ENCODE measurements around the gene SSH2.

The SSH2 gene

GRCh38 chr17:29620779-29621500 is 309.1 kb downstream of the SSH2 start:
- no peak for DNase-seq

- no peak for DNase-seq
Measured at GRCh38 chr17:29620271-29620670, 309.8 kb downstream of the SSH2 start.

- DNase-seq = no peak
Measured at GRCh38 chr17:29619251-29619650, 310.8 kb downstream of the SSH2 start.

GRCh38 chr17:29618272-29619065 is 311.6 kb downstream of the SSH2 start:
- no peak for DNase-seq

DNA sequence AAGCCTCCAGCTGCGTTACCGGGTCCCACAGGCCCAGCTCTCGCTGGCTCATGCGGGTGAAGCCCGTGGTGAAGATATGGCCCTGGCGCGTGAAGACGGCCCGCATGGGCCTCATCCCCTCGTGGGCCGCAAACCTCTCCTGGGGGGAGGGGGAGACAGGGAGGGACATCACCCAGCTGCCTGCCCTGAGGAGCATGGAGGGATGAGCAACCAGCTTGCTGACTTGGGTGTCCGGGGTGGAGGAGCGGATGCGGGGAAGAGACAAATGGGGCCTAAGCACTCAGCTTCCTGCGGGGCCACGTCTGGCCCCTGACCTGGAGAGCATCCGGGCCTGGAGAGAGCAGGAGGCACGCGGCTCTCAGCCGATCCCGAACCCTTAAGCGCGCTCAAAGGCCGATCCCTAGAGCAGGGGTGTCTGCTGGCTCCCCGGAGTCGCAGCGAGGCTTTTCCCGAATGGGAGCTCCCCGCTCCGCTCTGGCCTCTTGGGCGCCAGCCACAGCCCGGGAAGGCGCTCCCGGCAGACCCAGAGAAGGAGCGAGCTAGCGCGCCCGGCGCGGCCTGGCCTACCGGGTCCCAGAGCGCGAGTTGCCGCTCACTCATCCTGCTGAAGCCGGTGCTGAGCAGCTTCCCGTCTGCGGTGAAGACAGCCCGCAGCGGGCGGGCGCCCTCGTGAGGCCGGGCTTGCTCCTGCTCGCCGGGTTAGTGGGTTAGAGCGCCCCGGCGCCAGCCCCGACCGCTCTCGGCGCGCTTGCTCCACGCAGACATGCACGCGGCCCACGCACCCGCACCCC is 312.4 kb downstream of the SSH2 start:
- DNase-seq = peak; percentile 71

GRCh38 chr17:29617125-29617480 is 312.9 kb downstream of the SSH2 start:
- peak; percentile 86 for DNase-seq

DNA sequence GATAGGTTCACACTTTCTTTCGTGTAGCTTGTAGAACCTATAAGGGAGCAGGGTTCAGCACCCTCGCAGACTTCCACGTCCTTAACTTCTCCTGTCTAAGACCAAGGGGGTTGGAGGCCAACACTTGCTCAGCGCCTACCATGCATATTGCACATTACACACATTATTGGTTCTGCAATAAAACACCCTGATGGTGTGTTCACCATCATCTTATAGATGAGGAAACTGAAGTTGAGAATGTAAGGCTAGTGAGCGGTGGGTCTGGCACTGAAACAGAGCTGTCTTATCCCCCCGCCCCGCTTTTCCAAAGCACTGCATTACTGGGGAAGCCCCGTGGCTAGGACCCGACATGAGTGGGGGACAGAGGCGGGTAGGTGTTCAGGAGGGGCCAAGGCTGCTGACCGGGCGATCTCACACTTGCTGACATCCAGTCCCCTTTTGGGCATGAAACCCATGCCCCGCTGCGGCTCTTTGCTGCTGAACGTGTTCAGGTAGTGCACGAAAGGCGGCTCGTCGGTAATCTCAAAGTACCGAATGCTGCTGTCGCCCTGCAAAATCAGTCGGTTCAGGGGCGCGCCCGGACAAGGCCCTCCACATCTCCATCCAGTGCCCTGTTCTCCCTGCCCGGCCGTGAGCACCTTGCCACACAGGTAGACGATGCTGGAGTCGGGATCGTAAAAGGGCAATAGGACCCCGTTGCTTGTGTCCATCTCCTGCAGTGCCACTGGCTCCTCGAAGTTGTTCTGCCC is 313.6 kb downstream of the SSH2 start:
- no peak for DNase-seq

- DNase-seq = peak; percentile 89
Measured at GRCh38 chr17:29615492-29616299, 314.3 kb downstream of the SSH2 start.

DNA sequence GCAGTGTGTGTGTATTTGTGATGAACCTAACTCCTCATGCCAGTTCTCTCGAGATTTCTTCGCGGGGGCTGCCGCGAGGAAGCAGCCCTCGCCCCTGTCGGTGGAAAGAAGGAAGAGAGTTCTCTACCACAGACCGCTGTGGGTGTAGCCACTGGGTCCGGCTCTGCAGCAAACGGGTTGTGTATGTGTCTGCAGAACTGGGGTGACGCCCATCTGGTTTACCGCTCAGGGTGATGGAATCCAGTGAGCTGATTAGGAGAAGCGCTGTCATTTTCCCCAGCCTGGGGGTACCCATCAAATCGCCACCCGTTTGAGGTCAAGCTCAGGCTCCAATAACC is 315.0 kb downstream of the SSH2 start:
- no peak for DNase-seq

DNA sequence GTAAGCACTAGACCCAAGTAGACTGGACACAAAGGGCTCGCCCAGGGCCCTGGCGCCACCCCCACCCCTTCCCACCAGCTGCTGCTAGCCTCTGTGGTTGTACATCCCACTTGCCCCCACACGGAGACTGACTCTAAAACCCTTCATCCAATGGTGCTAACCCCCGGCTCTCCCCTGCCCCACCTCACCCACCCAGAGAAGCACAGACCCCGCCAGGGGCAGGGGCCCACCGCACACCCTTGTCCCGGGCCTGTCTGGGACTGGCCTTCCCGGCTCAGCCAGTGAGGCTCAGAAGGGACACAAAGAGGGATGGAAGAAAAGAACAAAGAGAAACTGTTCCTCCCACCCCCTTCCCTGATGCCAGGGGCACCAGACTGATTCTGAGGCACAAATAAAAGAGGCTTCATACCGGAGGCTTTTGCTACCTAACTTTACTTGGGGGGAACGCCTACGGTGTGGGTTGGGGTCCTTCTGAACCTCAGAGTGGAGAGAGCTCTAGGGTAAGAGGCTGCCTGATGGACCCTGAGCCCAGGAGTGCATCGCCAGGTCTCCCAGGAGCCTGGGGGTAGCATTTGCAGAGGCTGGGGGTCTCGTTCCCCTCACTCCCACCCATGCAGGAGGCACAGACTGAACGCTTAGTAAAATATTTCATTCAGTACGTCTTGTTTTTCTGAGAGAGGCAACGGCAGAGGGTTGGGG is 315.5 kb downstream of the SSH2 start:
- DNase-seq = no peak

DNA sequence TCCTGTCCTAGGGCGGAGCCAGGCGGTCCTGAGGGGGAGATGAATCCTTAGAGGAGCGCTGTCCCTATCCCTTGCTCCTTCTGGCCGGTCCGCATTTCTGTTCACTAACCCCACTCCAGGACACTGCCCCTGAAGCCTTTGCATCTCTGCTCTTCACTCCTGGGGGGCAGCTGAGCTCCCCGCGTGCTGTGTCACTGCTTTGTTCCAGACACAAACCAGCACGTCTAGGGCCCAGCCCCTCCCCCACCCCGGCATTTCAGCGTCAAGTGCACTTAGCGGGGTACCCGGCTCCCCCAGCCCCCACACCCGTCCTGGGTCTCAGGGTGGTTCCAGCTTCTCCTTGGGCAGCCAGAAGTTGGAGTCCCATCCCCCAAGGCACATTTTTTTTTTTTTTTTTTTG is 316.2 kb downstream of the SSH2 start:
- no peak for DNase-seq

DNA sequence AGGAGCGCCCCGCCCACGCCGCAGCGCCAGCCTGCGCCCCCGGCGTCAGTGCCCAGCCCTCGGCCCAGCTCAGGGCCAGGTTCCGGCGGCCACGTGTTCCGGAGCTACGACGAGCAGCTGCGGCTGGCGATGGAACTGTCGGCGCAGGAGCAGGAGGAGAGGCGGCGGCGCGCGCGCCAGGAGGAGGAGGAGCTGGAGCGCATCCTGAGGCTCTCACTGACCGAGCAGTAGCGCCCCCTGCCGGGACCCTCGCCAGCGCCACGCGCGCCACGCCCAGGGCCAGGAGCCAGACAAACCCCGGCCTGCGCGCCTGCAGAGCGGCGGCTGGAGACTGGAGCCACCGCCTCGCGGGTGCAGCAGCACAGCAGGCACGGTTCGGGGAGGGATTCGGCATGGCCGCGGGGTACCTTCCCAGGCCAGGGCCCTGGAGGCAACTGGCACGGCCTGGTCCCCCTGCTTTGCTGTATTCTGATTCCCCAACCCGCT is 316.6 kb downstream of the SSH2 start:
- no peak for DNase-seq

GRCh38 chr17:29612404-29613280 is 317.4 kb downstream of the SSH2 start:
- no peak for DNase-seq

- DNase-seq = no peak
Measured at GRCh38 chr17:29612094-29612403, 318.0 kb downstream of the SSH2 start.

DNA sequence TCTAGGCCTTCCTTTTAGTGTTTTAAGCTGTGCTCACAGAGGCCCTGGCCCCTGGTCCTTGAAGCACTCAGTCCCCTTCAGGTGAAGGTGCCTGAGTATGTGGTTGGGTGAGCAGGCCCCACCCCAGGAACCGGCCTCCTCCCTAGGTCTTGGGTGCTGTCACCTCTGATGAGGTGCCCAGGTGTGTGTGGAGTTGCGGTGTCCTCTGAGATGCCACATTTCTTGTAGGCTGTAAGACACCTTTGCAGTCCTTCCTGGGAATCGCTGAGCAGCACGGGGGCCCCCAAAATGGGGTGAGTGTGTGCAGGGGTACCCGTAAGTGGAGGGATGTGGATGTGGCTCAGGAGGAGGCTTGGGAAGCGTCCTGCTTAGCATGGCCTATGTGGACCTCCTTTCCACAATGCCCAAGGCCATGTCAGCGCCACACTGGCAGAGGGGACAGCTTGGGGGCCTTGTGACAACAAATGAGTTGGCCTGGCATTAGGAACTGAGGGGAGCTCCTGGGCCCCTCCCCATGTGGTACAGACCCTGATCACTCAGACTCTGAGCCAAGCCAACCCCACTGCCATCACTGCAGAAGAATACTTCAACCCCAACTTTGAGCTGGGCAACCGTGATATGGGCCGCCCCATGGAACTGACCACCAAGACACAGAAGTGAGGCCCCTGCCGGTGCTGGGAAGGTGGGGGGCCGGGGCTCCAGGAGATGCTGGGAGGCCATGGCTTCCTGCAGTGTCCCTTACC is 318.5 kb downstream of the SSH2 start:
- no peak for DNase-seq

- no peak for DNase-seq
Measured at GRCh38 chr17:29610395-29610794, 319.6 kb downstream of the SSH2 start.

DNA sequence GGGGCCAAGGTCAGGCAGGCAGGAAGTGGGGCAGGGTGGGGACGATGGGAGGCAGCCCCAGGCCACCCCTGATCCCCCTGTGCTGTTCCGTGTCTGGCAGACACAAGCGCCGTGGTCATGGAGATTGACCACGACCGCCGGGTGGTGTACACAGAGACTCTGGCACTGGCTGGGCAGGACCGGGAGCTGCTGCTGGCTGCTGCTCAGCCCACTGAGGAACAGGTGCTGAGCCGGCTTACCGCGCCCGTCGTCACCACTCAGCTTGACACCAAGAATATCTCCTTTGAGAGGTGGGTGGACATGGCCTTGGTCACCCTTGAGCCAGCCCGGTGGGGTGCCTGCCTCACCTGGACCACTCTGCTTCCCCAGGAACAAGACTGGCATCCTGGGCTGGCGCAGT is 321.0 kb downstream of the SSH2 start:
- DNase-seq = no peak

DNA sequence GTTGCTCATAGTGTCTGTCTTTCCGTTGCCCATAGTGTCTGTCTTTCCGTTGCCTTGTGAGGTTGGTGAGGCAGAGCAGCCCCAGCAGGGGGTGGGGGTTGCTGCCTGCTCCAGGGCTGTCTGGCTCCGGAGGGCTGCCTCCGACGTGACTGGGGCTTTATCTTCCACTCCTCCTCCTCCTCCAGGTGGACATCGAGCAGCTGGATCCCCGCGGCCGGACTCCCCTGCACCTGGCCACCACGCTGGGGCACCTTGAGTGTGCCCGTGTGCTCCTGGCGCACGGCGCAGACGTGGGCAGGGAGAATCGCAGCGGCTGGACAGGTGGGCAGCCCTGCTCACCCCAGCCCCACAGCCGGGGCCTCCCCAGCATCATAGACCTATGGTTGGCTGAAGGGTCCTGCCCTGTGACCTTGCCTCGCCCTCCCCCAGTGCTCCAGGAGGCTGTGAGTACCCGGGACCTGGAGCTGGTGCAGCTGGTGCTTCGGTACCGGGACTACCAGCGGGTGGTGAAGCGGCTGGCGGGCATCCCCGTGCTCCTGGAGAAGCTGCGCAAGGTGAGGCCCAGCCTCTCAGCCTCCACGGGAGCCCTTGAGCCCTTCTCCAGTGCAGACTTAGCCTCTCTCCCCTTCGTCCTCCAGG is 322.4 kb downstream of the SSH2 start:
- no peak for DNase-seq

DNA sequence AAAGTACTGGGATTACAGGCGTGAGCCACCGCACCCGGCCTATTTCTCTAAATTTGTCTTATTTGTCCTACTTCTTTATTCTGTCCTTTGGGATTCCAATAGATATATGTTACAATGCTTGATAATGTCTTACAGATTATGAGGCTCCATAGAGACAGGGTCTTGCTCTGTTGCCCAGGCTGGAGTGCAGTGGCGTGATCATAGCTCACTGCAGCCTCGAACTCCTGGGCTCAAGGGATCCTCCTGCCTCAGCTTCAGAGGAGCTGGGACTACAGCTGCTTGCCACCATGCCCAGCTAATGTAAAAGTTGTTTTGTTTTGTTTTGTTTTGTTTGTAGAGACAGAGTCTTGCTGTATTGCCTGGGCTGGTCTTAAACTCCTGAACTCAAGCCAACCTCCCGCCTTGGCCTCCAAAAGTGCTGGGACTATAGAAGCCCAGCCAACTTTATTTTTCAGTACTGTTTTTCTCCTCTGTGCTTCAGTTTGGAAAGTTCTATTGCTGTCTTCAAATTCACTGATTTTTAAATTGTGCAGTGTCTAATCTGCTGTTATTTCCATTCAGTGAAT is 326.8 kb downstream of the SSH2 start:
- DNase-seq = no peak

All from NCI-H774 (cell line).